IPS-11a (cell line): ENCODE data around the gene CTBP2.

ENCODE experiments used
- H3K4me3 ChIP-seq: one replicate; pipeline ENCODE4 v1.5.1; 2013; ENCODE audit warnings: low read depth, low read length, control low read depth

Gene CTBP2

DNA sequence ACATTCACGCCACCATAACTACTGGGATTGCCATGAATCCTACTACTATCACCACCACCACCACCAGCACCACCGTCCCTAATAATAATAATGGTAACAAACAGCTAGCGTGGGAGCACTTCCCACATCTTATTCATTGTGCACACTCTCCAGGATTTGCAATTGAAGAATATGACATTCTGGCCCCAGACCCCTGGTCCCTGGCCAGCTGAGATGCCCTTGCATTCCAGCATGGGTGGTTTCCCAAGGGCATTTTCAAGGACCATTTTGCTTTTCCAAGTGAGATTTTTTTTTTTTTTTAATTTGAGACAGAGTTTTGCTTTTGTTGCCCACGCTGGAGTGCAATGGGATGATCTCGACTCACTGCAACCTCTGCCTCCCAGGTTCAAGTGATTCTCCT is 14.7 kb downstream of the CTBP2 start:
- no peak overlapping the region for H3K4me3 ChIP-seq

DNA sequence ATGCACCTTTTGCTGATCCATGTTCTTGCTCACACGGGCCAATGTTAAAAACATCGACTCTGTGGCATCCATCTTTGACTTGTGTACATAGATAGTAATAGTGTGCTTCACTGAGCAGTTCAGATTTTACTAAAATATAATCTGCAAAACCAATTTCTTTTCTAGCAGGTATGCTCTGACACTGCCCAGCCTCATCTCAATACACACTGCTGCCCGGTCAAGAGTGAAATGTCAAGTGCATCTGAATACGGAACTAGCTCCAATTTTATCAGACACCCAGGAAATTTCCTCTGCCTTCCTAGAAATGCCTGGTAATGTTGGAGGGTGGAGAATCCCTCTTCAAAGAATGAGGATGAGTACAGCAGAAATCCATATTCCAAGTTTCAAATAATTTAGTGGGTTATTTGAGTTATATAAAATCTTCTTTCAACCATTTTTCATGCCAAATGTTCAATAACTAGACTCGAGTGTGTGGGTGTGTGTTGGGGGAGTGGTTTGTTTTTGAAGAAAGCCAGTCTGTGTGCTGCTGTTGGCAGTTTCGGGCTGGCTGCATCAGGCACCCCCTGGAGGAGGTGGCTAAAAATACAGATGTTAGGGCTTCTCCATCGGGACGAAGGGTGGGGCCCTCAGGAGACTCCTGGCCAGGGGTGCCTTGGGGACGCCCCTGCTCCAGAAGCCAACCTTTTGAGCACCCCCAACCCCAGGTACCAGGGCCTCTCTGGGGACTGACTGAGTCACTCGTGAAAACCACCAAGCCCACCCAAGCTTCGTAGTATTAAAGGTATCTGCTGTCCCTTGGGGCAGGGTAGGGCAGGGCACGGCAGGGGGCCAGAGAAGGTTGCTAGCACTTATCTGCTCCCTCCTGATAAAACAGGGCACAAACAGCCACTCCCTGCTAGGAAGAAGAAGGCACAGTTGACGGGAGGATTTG is 15.4 kb downstream of the CTBP2 start:
- no peak overlapping the region for H3K4me3 ChIP-seq

DNA sequence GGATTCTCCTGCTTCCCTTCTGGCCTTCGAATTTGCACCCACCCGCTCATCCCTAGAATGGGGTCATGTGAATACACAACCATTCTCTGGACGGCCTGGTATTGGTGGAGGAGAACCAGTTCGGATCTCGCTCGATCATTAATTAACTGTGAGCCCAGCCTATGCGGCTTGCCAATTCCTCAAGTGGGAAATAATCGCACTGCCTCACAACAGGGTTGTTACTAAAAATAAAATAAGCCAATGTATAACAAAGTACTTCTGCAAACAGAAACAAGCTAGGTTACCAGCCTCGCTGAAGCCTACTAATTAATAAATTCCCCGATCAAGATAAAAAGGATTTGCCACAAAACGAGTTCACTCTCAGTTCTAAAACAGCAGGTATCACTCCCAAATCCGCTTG is 16.2 kb downstream of the CTBP2 start:
- H3K4me3 ChIP-seq: no peak overlapping the region

DNA sequence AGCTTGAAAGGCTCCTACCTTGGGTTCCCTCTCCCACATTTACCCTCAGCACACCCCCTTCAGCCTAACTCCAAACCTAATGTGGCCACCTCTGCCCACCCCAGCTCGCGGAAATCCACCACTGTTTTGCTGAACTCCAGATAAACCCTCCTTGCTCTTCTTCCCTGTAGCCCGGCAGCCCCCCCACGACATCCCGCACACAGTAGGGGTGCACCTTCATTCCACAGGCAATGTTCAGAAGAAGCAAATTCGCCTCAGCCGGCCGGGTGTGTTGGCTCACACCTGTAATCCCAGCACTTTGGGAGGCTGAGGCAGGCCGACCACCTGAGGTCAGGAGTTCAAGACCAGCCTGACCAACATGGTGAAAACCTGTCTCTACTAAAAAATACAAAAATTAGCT is 17.4 kb downstream of the CTBP2 start:
- no peak overlapping the region for H3K4me3 ChIP-seq

DNA sequence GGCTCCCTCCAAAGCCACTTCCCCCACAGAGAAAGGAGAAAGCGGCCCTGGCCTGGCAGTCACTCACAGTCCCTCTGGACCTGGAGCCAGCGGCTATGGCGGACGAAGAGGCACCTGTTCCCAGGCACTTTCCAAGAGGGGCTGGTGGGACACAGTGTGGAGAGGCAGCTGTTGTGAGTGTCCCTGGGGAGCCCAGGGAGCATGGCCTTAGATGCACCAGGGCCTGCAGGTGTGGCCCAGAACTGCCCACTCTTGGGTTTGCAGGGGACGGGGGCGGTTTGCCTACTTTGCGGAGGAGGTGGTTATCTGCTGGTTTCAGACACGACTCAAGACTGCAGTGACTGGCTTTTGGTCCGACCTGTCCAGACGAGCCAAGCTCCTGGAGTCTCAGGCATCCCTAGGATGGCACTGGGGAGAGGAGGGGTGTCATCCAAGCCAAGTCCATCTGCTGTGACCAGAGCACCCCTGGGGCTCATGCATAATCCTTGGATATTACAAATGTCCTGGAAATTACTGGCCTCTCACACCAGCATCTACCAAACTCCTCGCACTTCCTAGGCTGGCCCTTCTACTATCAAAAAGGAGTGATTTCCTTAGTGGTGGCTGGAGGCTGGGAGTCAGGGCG is 18.4 kb downstream of the CTBP2 start:
- no peak overlapping the region for H3K4me3 ChIP-seq

DNA sequence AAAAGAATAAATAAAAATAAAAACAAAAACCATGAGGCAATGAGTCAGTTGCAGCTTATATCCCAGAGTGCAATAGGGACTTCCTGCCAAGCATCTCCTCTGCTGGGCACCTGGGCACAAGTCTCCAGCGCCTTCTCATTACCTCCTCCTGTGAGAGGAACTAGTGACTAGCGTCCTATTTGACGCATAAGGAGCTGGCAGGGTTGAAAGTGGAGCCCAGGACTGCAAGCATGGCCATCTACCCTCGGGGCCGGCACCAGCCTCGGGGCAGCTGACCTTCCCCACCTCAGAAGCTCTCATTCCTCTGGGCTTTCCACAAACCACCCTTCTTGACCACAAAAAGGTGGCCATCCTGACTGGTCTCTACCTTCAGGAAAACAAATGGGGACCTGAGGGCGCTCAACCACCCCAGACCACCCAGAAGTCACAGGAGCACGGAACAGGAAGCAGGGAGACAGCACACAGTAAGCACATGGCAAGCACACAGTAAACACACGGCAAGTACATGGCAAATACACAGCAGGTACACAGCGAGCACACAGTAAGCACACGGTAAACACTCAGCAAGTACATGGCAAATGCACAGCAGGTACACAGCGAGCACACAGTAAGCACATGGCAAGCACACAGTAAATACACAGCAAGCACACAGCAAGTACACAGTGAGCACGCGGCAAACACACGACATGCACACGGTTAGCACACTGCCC is 19.1 kb downstream of the CTBP2 start:
- H3K4me3 ChIP-seq: no peak overlapping the region

DNA sequence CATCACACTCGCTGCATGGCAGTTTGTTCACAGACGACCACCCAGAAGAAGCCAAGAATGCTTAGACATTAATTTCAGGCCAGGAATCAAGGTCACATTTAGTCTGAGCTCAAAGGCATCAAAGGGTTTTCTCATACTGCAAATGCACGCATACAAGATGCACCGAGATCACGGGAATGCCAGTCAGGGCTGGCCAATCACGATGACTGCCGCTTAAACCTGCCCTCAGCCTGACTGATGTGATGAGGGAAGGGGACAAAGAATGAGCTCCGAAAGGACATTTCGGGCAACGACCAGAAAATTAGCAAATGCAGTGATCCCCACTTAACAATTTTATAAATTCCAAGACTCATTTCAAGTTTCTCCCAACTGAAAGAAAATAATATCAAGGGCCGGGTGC is 20.2 kb downstream of the CTBP2 start:
- no peak overlapping the region for H3K4me3 ChIP-seq

DNA sequence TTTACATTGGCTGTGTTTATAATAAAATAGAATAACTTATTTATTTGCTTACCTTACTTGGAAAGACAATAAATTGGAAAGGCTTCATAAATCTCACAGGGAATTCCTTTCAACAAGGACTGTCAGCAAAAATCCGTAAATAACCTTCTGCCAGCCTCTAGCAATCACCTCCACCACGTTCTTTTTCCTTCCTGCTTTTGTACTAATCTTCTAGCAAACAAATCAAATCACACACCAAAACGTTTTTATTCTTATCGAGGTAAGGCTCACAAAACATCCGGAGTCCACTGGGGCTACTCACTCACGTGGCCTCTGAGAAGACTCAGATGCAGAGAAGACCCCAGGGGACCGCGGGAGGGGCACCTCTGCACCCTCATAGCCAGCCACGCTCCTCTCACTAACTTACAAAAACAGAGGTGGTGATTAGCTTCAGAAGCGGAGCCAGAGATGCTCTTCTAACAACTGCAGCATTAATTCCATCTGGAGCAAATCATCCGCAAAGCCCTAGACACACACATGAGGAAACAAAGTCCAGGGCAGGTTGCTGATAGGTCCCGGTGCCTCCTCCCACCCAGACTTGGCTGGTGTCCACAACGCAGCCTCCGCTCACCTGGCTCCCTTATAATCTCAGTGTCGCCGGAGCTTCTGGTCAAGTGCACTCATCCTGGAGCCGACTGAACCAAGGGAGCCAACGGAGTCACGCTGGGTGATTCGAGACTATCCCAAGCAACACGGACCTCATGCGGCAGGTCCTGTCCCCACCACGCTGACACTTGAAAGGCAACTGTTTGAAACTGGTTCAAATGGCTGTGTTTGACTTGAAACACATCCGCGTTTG is 22.5 kb downstream of the CTBP2 start:
- no peak overlapping the region for H3K4me3 ChIP-seq

DNA sequence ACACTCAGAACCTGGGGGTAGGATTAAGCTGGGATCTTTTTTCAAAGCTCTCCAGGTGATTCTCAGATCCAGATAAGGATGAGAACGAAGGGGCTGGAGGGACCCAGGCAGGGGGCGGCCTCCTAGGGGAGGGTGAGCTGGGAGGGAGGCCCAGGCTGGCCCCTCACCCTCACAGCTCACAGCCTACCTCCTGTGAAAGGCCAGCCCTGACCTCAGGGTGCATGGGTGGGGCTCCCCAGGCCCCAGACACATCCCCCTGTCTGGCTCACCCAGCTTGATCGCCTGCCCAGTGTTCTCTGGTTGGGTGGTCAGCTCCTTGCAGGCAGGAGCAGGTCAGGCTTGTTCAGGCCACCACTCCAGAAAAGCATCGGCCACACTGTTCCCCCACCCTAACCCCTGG is 24.3 kb downstream of the CTBP2 start:
- no peak overlapping the region for H3K4me3 ChIP-seq

DNA sequence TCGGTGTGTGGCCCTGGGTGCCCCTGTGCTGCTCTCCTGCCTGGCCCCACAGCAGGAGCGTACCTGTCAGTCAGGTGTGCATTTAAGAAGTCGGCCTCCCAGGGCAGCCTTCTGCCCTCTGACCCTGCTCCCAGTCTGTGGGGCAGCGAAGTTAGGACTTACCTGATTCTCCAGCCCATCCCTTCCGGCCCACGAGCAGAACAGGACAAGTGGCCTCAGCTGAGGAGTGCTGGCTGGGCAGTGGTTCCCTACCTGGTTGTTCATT is 24.7 kb downstream of the CTBP2 start:
- no peak overlapping the region for H3K4me3 ChIP-seq

DNA sequence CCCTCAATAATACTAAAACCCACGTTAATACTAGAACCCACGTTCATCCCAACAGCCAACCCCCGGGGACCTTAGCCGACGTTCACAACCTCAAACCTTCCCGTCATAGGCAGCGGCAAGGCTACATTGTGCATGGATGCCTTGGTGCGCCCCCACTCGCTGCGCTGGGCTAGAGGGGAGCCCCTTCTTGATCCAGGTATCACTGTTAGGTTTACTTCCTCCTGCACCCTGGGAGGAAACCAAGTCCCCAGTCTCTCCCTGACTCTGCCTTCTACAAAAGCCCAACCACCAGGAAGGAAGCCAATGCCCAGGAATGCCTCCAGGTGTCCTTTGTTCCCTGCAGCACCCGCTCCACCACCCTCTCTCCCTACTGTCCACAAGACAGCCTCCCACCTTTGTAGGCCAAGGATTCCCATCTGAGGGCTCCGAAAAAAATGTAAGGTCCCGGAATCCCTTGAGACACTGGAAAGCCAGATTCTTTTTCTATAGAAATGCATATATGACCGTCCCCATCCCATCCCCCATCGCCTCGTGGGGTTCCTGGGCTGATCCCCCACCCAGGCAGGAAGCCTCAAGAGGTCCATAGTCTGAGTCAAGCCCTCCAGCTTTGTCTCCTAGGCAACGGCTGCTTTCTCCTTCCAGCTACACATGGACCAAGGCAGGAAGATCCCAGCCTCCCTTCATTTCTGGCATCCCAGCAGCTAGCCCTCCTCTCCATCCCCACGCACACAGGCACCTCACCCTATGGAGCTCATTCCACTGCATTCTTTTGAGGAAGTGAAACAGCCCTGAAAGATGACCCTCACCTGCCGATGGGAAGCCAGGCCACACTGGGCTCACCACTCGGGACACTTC is 25.2 kb downstream of the CTBP2 start:
- no peak overlapping the region for H3K4me3 ChIP-seq

DNA sequence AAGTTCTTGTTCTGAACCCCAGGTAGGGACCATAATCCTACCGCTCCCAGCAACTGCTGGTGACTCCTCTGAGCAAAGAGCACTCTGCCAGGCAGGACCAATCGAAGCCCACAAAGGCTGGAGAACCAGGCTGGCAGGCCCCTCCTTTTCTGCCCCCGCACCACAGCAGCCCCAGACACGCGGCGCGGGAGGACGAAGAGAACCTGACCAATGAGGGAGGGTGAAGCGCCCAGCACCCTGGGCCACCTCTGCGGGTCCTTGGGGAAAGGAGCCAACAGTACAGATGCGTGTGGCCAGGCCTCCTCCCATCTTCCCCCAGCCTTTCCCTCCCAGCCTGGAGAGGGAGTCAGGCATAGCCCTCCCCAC is 25.9 kb downstream of the CTBP2 start:
- H3K4me3 ChIP-seq: no peak overlapping the region

DNA sequence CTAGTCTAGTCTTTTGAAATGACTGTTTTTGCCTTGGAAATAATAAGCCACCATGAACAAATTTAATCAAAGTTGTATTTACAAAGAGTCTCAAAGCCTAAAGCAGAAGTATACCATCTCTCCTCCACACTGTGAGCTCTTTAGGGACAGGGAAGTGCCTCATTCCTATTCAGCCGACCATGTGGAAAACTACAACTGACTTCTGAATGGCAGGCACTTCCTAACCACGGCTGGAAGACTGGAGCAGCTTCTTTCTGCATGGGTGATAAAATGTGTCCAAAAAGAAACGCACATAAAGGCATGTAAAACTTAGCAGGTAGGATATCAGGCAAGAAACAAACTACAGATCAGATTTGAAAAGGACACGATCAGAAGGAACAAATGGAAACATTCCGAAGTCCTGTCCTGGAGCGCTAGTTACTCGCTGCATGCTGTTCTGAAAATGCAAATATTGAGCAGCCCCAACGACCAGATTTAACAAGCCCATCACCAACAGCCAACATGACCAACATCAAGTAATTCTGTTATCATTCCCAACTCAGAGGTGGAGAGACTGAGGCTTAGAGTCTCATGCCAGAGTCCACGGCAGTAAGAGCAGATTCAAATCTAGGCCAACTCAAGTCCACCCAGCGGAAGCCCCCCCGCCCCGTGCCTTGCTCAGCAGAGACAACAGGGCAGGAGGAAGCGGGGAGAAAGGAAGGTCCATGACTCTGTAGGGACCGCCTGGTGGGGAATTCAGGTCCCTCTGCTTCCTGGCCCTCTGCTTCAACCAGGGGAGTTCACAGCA is 26.5 kb downstream of the CTBP2 start:
- H3K4me3 ChIP-seq: no peak overlapping the region

DNA sequence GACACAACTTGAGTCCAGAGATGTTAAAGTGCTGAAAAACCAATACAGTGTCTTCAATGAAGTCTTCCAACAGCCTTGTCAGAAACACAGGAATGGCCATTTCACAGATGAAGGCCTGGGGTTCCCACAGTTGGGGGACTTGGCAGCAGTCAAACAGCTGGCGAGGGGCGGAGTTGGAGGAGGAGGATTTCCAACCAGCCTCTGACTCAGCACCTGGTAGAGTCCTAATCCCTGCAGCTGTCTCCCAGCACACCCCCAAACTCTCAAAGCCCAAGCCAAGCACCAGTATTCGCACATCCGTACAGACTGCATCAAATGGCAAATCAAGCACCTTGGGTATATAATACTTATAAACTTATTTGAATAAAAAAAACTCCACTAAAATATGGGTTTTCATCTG is 28.0 kb downstream of the CTBP2 start:
- no peak overlapping the region for H3K4me3 ChIP-seq

DNA sequence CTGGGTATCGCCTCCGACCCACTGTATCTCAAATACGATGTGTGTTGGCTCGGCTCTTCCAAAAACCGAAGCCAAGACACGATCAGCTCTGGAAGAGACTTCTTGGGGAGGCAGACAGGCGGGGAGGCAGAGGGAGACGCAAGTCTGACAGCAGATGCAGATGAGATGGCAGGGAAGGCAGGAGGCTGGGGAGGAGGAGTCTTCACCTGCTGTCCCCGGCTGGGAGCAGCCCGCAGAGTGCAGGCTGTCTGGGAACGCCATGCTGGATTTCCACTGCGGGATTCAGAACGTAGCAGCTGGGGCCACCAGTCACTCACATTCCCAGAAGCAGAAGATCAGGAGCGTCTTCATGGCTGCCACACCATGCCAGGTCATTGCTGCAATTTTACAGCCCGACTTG is 29.4 kb downstream of the CTBP2 start:
- H3K4me3 ChIP-seq: no peak overlapping the region

DNA sequence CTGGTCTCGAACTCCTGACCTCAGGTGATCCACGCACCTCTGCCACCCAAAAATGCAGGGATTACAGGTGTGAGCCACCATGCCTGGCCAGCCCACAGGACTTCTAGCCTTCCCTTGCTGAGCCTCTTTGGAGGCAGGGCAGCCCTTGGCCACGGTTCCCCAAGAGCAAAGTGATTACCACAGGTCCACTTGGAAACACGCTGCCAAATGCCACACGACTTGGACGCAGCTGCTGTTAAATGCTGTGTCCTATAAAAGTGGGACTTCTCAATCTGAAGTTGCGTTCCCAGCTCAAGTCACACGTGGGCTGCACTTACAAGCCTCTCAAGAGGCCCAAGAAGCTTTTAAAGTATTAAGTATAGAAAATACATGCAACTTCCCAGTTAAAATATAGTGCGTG is 30.1 kb downstream of the CTBP2 start:
- H3K4me3 ChIP-seq: no peak overlapping the region

DNA sequence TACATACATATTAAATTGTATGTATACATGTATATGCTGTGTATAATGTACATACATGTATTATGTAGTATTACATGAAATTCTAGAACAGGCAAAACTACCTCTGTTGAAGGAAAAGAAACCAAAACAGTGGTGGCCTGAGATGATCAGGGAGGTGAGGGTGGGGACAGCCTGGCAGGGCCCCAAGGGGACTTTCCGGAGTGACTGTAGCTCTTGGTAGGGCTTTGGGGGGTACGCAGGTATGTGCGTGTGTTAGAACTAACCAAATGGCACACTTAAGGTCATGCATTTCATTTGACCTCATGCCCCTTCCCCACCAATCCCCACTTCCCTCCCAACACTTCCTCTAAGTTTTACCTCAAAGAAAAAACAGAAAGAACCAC is 31.3 kb downstream of the CTBP2 start:
- no peak overlapping the region for H3K4me3 ChIP-seq

DNA sequence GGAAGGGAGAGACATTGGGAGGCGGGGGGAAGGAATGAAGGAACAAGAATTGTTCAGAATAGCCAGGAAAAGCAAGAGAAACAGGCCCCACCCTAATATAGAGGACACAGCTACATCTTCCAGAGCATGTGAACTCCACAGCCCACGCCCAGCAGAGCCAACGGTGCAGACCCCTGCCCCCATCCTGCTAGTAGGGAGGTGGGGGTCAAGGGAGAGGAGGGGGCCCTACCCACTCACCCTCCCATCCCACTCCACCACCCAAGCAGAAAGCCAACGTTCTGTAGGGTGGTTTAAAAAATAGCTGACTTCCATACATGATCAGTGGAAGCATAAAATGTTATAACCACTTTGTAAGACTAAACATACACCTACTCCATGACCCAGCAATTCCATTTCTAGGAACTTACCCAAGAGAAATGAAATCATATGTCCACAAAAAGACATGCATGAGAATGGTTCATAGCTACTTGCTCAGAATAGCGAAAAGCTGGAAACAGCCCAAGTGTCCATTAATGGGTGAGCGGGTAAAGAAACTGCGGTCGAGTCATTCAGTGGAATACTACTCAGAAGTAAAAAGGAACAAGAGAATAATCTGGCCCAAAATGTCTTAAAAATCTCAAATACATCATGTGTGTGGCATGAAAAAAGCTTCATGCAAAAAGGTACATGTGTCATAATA is 31.8 kb downstream of the CTBP2 start:
- no peak overlapping the region for H3K4me3 ChIP-seq

DNA sequence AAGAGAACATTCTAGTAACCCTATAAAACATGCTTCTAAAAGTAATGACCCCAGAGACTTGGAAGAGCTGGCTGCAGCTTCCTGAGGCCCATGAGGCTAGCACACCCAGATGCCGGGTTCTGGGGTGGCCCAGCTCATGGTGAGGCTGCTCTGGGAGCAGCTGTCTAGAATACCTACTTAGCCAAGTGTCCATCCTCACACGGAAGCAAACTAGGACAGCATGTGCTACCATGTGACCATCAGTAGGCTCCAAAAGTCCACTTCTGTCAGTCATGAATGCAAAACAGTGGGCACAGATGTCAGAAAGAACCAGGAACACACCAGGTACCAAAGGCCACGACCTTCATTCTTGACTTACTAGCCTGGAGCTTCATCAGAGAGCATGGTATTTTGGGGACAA is 32.4 kb downstream of the CTBP2 start:
- H3K4me3 ChIP-seq: no peak overlapping the region
